ENCODE measurements around the gene TMEM272.
"Not testable (repeated sequence)": the region's sequence is repeated elsewhere in the genome, so short reads cannot be mapped to it uniquely, and the experiment has no call there.

The TMEM272 gene

DNA sequence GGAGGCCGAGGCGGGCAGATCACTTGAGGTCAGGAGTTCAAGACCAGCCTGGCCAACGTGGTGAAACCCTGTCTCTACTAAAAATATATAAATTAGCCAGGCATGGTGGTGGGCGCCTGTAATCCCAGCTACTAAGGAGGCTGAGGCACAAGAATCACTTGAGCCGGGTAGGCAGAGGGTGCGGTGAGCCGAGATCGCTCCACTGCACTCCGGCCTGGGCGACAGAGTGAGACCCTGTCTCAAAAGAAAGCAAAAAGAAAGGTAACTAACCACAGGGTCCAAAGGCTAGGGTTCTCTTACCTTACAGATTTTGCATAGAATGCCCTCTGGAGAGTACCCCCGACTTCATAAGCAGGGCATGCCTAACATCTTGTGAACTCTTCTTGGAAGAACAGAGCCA lies 20.3 kb downstream of the TMEM272 start:
- not testable (repeated sequence) for FAIRE-seq

DNA sequence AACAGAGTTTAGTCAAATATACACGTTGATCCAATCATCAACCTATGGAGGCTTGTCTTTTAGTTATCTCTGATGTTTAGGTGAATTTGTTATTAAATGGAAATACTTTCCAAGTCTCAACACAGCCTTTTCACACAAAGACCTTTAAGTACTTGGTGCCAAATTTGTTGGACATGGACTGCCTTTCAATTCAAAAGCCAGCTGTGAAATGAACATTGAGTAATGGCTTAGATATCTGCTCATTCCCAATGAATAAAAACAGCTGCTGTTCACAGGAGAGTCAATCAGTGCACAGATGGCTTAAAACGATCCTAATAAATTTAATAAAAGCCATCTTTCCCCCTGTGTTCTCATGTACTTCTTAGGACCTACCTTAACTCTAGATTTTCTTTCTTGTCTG lies 21.1 kb downstream of the TMEM272 start:
- FAIRE-seq, result no peak

DNA sequence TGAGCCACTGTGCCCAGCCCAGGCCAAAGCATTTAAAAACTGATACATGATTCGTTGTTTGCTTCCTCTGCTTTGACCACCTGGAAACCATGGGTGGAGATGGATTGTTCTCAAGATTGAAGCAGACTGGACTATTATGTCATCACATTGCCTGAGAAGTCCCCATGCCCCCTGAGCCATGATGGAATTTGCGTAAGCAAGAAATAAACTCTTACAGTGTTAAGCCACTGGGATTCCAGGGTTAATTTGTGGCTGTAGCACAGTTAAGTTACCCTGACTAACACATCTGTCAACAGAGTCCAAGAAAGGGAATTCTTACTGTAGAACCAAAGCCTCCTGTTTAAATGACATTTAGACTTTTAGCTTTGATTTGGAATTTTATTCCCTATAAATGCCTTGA lies 21.6 kb downstream of the TMEM272 start:
- FAIRE-seq, result no peak

DNA sequence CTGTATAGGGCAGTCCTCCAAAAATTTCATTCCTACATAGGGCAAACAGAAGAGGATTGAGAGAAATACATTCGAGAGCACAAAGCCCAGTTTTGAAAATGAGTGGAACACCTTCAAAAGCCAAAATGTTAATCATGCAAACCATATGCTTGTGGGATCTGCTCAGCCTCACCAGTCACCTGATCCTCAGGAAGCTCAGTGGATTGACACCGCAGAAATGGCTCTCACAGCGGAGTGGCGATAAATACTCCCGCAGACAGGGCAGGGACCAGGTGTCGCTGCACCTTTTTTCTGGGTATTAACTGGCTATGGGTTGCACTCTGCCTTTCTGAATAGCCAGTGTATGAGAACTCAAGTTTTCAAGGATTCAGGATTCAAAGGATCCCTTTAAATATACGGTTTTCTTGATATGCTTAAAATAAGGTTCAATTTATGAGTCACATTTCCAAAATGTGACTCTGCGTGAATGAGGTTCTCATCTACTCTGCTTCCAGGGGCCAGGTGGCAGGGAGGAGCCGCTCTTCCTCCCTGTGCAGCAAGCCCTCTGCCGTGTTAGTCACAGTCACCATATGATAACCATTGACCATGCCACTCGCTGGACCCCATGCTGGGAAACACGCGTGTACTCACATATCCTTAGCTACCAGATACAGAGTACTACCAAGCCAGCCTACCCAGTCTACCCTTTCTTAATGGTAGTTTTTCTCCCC lies 22.7 kb downstream of the TMEM272 start:
- no peak for FAIRE-seq

DNA sequence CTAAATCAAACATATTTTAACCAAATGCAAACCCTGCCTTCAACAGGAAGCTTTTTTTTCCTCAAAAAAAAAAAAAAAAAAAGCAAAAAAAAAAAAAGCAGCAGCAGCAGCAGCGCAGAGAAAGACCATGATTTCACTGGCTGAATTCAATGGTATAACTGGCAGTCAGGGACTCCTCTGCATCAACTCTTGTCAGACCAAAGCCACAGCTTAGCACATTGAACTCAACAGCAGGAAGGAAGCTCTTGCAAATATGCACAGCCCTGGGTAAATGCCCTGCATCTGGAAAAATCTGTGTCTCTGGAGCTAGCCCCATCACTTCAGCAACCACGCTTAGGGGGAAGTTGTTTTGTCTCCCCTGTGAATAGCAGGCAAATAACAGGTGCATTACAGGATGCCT lies 23.4 kb downstream of the TMEM272 start:
- FAIRE-seq, result no peak

DNA sequence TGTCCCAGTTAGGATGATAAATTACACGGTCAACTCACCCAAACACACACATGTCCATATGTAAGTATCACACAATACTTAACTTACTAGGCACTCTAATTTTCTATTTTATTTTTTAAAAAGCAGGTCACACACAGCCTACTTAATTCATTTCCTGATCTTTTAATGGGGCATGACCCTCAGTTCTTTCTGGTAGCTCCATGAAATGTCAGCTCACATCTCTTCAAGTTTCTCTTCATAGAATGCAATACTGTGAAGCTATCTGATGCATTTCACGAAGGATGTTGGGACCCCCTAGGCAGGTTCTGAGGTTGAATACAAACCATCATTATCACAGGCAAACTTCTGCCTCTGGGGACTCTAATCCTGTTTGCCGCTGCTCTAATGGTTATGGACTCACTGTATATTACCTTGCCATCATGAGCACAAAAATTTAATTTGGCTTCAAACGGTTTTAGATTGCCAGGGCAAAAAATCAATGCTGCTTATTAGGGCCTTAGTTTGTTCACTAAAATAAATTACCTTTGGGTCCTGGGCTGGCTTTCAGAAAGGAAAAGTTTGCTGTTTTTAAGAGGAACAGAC lies 24.9 kb downstream of the TMEM272 start:
- FAIRE-seq, result no peak

DNA sequence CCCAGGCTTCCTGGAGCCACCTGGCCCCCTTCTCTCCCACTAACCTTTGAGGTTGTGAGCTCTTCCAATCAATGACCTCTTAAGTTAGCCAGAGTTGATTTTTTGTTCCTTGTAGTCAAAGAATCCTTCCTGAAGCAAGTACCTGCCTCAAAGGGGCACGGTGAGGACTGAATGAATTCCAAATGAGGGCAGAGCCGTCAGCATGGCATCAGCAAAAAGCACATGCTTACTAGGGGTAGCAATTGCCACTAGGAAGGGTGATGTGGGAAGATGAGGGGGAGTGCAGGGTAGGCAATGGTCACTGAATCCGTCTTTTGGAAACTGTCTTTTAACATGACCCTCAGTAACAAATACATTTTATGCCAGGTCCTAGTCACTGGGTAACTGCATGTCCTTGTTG lies 25.4 kb downstream of the TMEM272 start:
- FAIRE-seq, result no peak

DNA sequence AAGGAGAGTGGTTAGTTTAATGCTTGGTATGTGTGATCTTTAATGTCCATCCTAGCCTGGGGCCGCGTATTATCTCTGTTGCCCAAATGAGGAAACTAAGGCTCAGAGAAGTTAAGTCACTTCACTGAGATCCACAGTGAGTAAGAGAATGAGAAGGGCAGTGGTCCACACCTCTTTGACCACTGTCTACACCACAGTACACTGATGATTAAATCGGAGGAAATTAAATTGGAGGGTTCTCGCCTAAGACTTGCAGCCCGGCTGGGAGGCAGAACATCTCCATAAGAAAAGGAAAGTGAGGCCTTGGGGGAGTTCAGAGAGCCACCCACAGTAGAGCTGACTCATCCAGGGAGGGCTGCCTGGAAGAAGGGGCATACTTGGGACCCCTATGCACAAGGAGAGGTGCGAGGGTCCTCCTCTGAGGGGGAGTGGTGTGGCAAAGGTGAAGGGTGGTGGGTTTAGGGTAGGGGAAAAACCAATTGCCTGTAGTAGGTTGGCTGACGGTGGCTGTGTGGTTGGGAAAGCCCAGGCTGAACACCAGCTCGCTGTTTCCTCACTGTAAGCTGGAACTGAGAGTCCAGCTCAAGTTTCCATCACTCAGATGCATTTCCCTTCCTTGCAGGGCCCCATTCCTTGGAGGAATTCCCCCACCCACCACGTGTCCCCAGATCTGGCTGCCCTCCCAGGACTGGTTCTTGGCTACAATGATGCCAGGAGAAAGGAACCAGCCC lies 26.0 kb downstream of the TMEM272 start:
- FAIRE-seq, result no peak

DNA sequence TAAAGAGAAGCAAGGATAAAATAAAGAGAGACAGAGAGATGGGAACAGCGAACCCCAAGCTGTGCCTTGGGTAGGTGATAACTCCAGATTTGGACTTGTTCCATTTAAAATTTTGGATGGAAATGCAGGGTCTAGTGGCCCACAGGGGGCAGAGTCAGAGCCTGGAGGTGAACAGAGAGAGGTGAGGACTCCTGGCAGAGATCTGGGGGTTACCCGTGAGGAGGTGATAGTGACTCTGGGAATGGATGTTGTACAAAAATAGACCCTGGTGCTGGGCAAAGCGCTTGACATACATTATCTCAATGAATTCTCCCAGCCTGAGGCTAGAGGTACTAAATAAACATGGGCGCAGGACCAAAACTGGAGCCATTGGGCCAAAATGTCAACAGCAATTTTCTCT lies 26.7 kb downstream of the TMEM272 start:
- no peak for FAIRE-seq

DNA sequence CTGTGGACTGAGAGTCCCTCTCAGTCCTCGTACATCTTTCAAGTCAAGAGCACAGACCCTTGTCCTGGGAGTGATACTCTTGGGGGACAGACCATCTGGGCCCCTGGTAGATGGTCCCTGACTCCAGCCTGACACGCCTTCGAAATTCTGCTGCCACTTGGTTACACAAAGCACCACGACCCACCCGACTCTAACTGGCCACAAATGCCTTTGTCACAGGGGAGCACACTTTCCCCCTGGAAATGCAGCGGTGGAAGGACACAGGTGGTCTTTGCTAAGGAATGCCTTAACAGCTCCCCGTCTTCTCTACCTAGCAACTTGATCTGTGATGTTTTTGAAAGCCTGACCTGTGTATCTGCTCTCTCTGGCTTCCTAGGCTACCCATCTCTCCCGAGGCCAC lies 27.3 kb downstream of the TMEM272 start:
- no peak for FAIRE-seq

DNA sequence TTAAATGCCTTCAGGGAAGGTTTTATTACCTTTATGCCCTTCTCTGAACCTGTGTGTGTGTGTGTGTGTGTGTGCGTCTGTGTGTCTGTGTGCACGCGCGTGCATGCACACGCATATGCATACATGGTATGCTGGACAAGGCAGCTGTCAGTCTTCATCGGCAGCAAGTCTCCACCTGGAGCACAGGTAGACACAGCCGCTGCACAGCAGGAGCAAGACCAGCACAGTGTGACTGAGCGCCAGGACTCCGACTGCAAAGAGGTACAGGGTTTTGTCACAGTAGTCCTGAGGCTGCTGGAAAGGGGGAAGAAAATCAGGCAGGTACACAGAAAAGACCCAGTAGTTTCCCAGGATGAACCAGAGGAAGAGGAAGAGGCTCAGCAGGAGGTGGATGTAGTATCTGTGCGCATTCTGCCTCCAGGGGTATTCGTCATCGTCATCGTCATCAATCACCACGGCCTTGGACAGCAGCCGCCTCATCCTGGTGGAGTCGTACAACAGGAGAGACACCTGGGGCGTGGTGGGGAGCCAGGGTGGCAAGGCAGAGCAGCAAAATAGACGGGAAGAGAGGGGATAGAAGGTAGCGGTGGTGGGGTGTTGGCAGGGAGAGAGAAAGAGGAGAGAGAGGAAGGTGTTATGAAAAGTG lies 28.2 kb downstream of the TMEM272 start:
- no peak for FAIRE-seq

DNA sequence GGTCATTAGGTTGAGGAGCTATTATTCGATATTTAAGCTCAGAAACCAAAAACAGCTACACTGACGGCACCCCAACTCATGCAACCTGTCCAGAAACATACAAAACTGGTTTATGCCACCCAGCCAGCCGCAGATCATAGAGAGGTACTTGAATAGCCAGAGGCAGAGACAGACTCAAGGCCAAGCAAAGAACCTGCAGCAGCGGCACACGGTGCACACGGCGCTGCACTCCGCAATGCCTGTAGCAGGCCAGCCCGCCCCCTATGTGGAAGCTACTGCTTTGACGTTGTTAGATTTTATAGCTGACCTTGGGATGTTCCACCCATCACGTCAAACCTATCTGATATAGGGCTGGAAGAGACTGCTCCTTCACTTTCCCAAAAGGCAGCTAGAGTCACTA lies 29.1 kb downstream of the TMEM272 start:
- FAIRE-seq, result no peak

DNA sequence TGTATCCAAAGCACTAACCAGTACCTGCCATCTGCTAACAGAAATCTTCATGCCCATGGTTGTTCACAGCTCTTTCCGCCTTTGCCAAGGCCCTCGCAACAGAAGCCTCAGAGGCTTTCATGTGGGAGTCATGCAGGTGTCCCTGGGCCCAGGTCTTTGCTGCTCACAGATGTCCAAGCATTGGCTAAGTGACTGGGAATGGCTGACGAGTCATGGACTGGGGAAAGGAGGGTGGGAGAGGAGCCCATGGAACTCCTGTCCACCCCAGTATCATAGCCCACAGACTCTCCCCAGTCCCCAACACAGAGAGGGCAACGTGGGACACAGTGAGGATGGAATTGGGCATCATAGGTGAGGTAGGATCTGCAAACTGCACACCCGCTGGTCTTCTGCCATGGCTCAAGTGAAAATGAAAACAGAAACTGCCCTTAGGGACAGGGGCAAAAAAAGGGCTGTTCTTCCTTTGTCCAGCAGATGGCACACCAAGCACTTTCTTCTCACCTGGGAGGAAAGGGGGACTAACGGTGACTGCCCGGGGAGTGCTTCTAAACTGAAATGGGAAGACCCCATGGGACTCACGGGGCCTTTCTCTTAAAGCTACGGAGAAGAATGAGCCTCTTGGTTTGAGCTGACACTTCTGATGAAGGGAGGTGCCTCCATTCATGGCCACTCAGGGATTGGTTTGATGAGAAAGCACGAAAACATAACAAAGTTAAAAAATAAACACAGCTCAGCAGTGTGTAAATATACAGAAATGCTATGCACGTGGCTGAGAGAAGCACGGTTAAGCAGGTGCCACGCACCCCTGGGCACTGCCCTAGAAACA lies 29.9 kb downstream of the TMEM272 start:
- no peak for FAIRE-seq

DNA sequence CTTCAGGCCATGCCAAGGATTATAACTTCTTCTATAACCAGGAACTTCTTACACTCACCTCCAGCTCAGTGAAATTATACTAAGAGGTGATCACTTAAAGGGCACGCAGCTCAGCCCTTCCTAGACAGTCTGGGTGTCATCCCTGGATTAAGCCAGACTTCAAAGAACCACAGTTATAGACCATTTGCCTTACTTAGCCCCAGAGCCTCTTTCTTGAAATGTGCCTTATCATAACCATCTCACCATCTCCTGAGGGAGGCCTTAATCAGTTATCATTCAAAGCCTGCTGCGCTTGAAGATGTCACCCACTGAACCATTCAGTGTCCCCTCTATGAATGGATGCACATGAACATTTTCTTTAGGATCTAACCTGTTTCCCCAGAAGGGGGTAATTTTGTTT lies 30.9 kb downstream of the TMEM272 start:
- no peak for FAIRE-seq

DNA sequence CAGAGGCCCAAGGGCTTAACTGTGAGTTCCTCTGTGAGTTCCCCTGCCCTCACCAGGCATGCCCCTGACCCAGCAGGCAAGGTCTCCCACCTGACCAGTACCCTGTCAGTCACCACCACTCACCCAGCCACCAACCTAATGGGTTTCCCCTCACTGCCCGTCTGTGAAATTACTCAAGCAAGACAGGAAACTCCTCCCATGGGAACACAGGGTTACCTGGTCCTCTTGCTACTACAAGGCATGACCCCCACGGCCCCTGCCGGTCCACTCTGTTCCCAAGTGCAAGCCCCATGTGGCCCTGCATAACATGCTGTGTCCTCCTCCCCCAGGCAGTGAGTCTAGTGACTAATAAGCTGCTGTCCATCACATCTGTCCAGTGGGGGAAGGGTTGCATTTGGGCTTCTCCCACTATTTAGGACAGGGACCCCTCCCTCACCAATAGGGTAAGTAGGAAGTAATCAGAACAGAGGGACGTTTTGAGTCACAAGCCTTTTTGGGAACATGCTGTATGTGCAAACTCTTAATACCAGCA lies 33.0 kb downstream of the TMEM272 start:
- no peak for FAIRE-seq

DNA sequence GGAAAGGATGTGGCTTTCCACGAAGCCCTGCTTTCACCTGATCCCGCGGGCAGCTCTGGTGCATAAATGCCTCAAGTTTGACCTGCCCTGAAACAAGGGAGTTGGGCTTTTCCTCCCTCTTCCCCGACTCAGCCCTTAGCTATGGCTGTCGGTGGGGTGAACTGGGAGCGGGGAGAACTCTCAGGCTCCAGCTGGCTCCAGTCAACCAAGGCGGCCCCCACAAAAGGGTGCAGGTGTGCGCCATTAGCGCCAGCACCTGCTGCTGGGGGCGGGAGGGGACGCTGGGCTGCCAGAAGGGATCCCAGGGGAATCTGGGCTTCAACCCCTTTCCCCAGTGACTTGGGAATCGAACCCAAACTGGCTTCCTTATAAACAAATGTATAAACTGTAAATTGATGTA lies 33.9 kb downstream of the TMEM272 start:
- no peak for FAIRE-seq

DNA sequence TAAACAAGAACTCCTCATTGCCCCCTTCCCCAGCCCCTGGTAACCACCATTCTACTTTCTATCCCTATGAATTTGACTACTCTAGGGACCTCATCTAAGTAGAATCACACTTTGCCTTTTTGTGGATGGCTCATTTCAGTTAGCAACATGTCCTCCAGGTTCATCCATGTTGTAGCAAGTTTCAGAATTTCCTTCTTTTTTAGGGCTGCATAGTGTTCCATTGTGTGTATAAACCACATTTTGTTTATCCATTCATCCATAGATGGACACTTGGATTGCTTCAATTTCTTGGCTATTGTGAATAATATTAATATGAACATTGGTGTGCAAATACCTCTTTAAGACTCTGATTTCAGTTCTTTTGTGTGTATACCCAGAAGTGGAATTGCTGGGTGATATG lies 36.2 kb downstream of the TMEM272 start:
- FAIRE-seq, result no peak

DNA sequence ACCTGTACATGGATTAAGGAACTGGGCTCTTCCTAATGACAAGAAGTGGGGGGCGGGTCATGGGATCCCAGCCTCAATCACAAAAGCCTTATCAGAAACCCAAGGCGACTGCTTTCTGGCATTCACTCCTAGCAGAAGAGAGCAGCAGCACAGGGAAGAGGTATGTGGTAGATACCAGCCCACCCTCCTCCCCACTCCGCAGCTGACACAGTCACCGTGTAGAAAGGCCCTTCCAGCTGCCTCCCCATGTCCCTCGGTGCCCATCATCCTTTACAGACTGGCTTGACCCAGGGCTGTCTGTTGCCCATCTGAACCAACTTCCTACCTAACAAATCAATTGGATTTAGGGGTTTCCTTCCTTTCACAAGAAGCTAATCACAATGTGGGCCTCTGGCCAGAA lies 37.9 kb downstream of the TMEM272 start:
- FAIRE-seq, result no peak

DNA sequence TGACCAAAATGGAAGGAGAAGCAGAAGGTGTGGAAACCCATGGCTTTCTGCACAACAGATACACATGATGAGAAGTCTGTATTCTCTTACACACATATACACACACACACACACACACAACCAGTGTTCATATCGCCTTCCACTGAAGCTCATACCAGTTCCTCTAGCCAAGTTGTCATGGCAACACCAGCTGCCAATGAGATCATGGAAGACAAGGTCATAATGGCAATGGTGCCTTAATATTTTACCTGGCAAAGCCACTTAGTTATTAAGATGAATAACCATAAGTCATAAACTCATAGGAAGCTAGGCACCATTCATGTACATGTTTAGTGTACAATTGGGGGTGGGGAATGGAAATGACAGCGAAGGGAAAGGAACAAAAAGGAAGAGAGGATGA lies 38.4 kb downstream of the TMEM272 start:
- peak; percentile 13 for FAIRE-seq

DNA sequence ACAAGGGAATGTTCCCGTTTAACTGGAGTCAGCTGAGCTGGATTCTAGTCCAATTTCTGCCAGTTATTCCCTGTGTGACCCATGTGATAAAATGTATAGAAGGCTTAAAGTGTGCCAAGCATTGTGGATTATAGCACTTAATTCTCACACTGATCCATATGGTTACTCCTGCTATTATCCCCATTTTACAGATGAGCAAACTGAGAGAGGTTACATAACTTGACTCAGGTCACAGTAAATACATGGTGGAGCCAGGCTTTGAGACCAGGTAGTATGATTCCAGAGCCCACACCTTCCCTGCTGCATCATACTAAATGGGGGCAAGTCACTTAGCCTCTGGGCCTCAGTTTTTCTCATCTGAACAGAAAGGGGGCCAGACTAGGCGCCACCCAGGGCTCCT lies 39.1 kb downstream of the TMEM272 start:
- no peak for FAIRE-seq

DNA sequence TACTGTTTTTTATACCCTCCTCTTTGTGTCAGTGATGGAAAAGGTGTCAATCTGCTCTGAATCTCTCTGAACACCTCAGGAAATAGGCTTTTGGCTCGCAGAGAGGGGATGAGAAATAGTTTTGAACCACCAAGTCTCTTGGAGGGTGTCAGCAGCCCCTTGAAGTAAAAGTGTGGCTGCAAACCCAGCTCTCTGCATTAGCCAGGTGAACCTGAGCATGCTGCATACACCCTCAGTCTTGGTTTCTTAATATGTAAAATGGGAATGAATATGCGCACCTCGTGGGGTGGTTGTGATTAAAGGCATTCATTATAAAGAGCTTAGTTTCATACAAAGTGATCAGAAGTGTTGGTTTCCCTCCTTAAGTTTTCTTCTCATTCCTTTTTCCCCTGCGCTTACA lies 39.7 kb downstream of the TMEM272 start:
- no peak for FAIRE-seq

DNA sequence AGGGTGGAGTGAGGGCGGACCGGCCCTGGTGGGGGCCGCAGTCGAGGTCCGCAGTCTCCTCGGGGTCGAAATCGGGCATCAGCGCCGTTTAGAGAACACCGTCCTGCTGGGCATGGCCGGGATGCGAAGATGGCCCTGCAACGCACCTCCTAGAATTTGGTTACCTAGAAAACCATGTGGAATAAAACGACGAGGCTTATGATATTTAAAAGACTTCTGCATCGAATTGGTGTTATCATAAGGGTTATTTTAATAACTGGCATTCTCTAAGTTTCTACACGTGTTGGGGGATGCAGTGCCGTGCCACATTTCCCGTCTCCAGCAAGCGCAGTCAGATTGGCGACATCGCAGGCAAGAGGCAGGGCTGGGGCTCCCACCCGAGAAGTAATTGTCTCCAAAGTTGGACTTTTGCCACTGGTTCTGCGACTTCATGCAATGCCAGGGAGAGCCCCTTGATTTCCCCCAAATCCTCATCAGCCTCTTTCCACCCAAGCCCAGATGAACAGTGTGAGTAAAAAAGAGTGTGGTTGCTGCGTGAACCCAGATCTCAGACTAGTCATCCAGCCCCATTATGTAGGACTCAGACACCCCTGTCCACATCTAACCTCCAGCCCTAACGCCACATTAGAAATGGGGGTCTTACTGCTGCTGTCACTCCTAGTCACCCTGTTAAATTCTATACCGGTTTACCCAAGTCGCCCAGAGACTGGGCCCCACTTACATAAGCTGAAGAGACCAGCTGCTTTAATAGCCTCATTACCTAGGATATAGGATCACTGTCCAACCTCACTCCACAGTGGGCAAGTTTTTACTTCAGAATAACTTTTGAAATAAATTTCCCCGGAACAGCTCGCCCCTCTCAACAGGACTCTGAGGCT lies 40.4 kb downstream of the TMEM272 start:
- FAIRE-seq, result no peak
